Measurements from ENCODE around the gene SZRD1. TPM values are rescaled to one million over a fixed set of nuclear protein-coding genes. Genes with fewer than 3 reads are reported as not detected.

Gene SZRD1
- 56.8 and 62.9 TPM in 2 replicates for polyA plus RNA-seq (2011; rRNA removed)
- polyA plus RNA-seq (2012; cell fraction: cytosol; rRNA removed): 79.0 and 90.2 TPM in 2 replicates
- polyA plus RNA-seq (2012; cell fraction: nucleus; rRNA removed): 56.6 and 57.2 TPM in 2 replicates
- 88.9 to 91.9 TPM (median 90.7 TPM) in 3 replicates for polyA plus RNA-seq (2017; fragmentation: RNase III; extraction: RNeasy Plus Mini Kit Qiagen cat#74134 plus additional on column Dnase treatment)
- polyA minus RNA-seq (2011; rRNA and poly(A)+ RNA removed): 53.5 and 66.2 TPM in 2 replicates

- TF ChIP-seq CTCF (IDR thresholded peaks at IDR 0.05) (no peak), PBX3 (IDR thresholded peaks at IDR 0.05) (no peak), ESRRA (IDR thresholded peaks at IDR 0.05; ENCODE audit: borderline replicate concordance, low read length) (no peak), MAX (IDR thresholded peaks at IDR 0.05) (no peak; the same call in 1 of the 2 replicates), HOXB5 (CRISPR knock-in tag; IDR thresholded peaks at IDR 0.05) (no peak)
- POLR2A ChIA-PET: interaction anchor here (1.1 to 1.3 kb wide), 3 partner anchors 11 to 73 kb away, joined by 3 to 5 read pairs (median 3); partner anchors contain the start of genes FBXO42 and NECAP2
- Histone ChIP-seq H3K4me2 (peak within 1 kb of the TSS; percentile 78), H3K4me3 (peak within 1 kb of the TSS; percentile 71), H3K9me3 (no peaks in the 10 kb centered on the region), H3K27ac (peak within 1 kb of the TSS; percentile 96 to 97), H3K4me1 (peaks cover 35% of the 10 kb centered on the region)
- FAIRE-seq (no peak), ATAC-seq (peak; percentile 88 to 91), DNase-seq (ENCODE audit: low read depth in 1 of 2, low spot score in 1 of 2) (peak; percentile 78 to 99)
- 2% methylated on average over 12 of the region's 24 CpGs for WGBS (ENCODE audit: missing lambda C conversion rate)
- CTCF ChIA-PET: interaction anchor here (0.6 to 5.5 kb wide), 2 partner anchors 14 to 43 kb away, joined by 3 to 59 read pairs; partner anchors contain the start of gene FBXO42
These were observed at the start of gene SZRD1 for GRCh38 chr1:16366722-16367257. TSS of gene SZRD1 (plus strand) at chr1:16367242. CDS start at chr1:16367258, 16 bp downstream.

GRCh38 chr1:16318555-16318954, 48.5 kb upstream of the SZRD1 start:
- POLR2A ChIA-PET: no interaction called here
- no peak overlapping the region for H3K4me2 ChIP-seq
- H3K27ac ChIP-seq: no peak overlapping the region
- no peak for FAIRE-seq
- H3K4me1 ChIP-seq: no peaks in the 10 kb centered on the region
- no peak for DNase-seq (ENCODE audit: low read depth in 1 of 2, low spot score in 1 of 2)
- no peaks in the 10 kb centered on the region for H3K9me3 ChIP-seq
- TF ChIP-seq ZC3H11A (IDR thresholded peaks at IDR 0.05) (no peak), BHLHE40 (IDR thresholded peaks at IDR 0.05; ENCODE audit: low read depth, low read length) (no peak), RARB (CRISPR knock-in tag; IDR thresholded peaks at IDR 0.05) (no peak), FOXS1 (CRISPR knock-in tag; IDR thresholded peaks at IDR 0.05) (no peak), SREBF2 (IDR thresholded peaks at IDR 0.05) (no peak)
- no peak for ATAC-seq
- no peak overlapping the region for H3K4me3 ChIP-seq
- CTCF ChIA-PET: interaction anchor here (0.7 to 1.1 kb wide), 2 partner anchors 28 to 74 kb away, joined by 4 read pairs; no protein-coding TSS in a partner anchor
- WGBS (ENCODE audit: missing lambda C conversion rate): 91% methylated on average over 3 of the region's 3 CpGs

GRCh38 chr1:16321176-16321867, 45.7 kb upstream of the SZRD1 start:
- ATAC-seq: no peak
- Histone ChIP-seq H3K4me1 (peaks cover 9% of the 10 kb centered on the region; the same call in 2 of the 3 replicates), H3K4me3 (no peak overlapping the region), H3K9me3 (no peaks in the 10 kb centered on the region), H3K27ac (no peak overlapping the region), H3K4me2 (no peak overlapping the region)
- no peak for FAIRE-seq
- DNase-seq (ENCODE audit: low read depth in 1 of 2, low spot score in 1 of 2): no peak
- CTCF ChIA-PET: no interaction called here
- 84% methylated on average over 4 of the region's 4 CpGs for WGBS (ENCODE audit: missing lambda C conversion rate)
- no peak for TF ChIP-seq RCOR1 (IDR thresholded peaks at IDR 0.05; ENCODE audit: low read depth, low read length)
- no peak for TF ChIP-seq NFE2L2 (conservative IDR thresholded peaks at IDR 0.05; ENCODE audit: low read length)
- TF ChIP-seq TP53 (CRISPR knock-in tag; IDR thresholded peaks at IDR 0.05): no peak
- no peak for TF ChIP-seq HMGXB4 (CRISPR knock-in tag; IDR thresholded peaks at IDR 0.05; ENCODE audit: borderline replicate concordance)
- no peak for TF ChIP-seq HOXA7 (CRISPR knock-in tag; IDR thresholded peaks at IDR 0.05)
- no peak for TF ChIP-seq POLR2A (IDR thresholded peaks at IDR 0.05; ENCODE audit: low read length)
- no peak for TF ChIP-seq EHF (CRISPR knock-in tag; IDR thresholded peaks at IDR 0.05)
- no peak for TF ChIP-seq SMC3 (IDR thresholded peaks at IDR 0.05)
- no peak for TF ChIP-seq EHMT2 (IDR thresholded peaks at IDR 0.05; ENCODE audit: low read depth)
- TF ChIP-seq MAX (IDR thresholded peaks at IDR 0.05): no peak
- TF ChIP-seq CBX8 (IDR thresholded peaks at IDR 0.05): no peak
- no peak for TF ChIP-seq SREBF2 (IDR thresholded peaks at IDR 0.05)
- no peak for TF ChIP-seq RAD21 (conservative IDR thresholded peaks at IDR 0.05 in 1 of 2, IDR thresholded peaks at IDR 0.05 in 1 of 2)
- no peak for TF ChIP-seq EP300 (IDR thresholded peaks at IDR 0.05)
- POLR2A ChIA-PET: no interaction called here
